ENCODE data around the gene CCM2.

DNA sequence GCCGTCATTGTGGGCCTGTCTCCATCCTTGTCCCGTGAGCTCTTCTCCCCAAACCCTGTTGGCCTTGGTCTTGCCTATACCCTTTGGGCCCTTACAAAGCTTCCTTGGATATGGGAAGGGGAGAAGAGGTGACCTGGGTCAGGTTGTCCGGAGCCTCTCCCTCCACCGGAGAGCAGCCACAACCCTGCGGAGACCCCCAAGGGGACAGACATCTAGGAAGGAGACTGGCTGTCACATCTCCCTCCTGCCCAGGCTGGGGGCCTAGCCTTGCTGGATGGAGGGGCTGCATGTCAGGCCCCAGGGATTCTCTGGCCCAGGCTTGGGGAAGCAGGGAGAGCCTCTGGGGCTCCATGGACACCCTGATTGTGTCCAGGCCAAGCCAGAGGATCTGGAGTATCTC, 76.9 kb downstream of the CCM2 start:
- TF ChIP-seq TAF1 (IDR thresholded peaks at IDR 0.05; ENCODE audit: borderline replicate concordance, insufficient read depth, low read length) (no peak), POLR2AphosphoS5 (IDR thresholded peaks at IDR 0.05; ENCODE audit: low read depth, low read length) (no peak)
- TF ChIP-seq, protein P1, sequence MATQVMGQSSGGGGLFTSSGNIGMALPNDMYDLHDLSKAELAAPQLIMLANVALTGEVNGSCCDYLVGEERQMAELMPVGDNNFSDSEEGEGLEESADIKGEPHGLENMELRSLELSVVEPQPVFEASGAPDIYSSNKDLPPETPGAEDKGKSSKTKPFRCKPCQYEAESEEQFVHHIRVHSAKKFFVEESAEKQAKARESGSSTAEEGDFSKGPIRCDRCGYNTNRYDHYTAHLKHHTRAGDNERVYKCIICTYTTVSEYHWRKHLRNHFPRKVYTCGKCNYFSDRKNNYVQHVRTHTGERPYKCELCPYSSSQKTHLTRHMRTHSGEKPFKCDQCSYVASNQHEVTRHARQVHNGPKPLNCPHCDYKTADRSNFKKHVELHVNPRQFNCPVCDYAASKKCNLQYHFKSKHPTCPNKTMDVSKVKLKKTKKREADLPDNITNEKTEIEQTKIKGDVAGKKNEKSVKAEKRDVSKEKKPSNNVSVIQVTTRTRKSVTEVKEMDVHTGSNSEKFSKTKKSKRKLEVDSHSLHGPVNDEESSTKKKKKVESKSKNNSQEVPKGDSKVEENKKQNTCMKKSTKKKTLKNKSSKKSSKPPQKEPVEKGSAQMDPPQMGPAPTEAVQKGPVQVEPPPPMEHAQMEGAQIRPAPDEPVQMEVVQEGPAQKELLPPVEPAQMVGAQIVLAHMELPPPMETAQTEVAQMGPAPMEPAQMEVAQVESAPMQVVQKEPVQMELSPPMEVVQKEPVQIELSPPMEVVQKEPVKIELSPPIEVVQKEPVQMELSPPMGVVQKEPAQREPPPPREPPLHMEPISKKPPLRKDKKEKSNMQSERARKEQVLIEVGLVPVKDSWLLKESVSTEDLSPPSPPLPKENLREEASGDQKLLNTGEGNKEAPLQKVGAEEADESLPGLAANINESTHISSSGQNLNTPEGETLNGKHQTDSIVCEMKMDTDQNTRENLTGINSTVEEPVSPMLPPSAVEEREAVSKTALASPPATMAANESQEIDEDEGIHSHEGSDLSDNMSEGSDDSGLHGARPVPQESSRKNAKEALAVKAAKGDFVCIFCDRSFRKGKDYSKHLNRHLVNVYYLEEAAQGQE (IDR thresholded peaks at IDR 0.05; ENCODE audit: insufficient read depth in 1 of 2, low read depth in 2 of 2, low read length in 2 of 2), result no peak

All from PFSK-1 (cell line).